GM12891 (cell line): ENCODE measurements around the gene REC8.

Source experiments
- DNase-seq: peaks from one replicate; pipeline ENCODE4 v3.0.0; 2011; ENCODE audit warnings: low spot score; ENCODE audit not compliant: insufficient read length
- FAIRE-seq: peaks from 2 replicates; lab custom pipeline; 2011; peaks lifted over from hg19 to GRCh38; lab: Jason Lieb, UNC
- PAX5 ChIP-seq: IDR thresholded peaks from 2 replicates; pipeline ENCODE4 v1.6.1; 2011; ENCODE audit warnings: low read length, moderate library complexity, mild to moderate bottlenecking; ENCODE audit not compliant: insufficient read depth, severe bottlenecking
- POLR2A ChIP-seq: IDR thresholded peaks from 2 replicates; pipeline ENCODE4 v1.6.1; 2011; ENCODE audit warnings: low read depth, low read length, control low read depth
- POLR2AphosphoS5 ChIP-seq: IDR thresholded peaks from 2 replicates; pipeline ENCODE4 v1.6.1; 2011; ENCODE audit warnings: low read depth, low read length, control low read depth
- POU2F2 ChIP-seq: IDR thresholded peaks from 2 replicates; pipeline ENCODE4 v1.6.1; 2011; ENCODE audit warnings: low read depth, mild to moderate bottlenecking, control low read depth, low read length, moderate library complexity
- SPI1 ChIP-seq: IDR thresholded peaks from 2 replicates; pipeline ENCODE4 v1.6.1; 2011; ENCODE audit warnings: low read depth, low read length, control low read depth
- TAF1 ChIP-seq: IDR thresholded peaks from 2 replicates; pipeline ENCODE4 v1.6.1; 2011; ENCODE audit warnings: low read depth, low read length, control low read depth

The REC8 gene

GRCh38 chr14:24130717-24131548 is 40.9 kb upstream of the REC8 start:
- TF ChIP-seq POLR2A (no peak), SPI1 (no peak), PAX5 (no peak), POU2F2 (no peak), POLR2AphosphoS5 (no peak), TAF1 (no peak)
- DNase-seq, result no peak
- no peak for FAIRE-seq

GRCh38 chr14:24131549-24131966 is 40.3 kb upstream of the REC8 start:
- TF ChIP-seq POLR2AphosphoS5 (no peak), POU2F2 (no peak), TAF1 (no peak), PAX5 (no peak), POLR2A (no peak), SPI1 (no peak)
- DNase-seq, result no peak
- no peak for FAIRE-seq

- DNase-seq (no peak), FAIRE-seq (peak; percentile 76)
- no peak for TF ChIP-seq SPI1
- no peak for TF ChIP-seq POU2F2
- no peak for TF ChIP-seq POLR2AphosphoS5
- no peak for TF ChIP-seq POLR2A
- no peak for TF ChIP-seq TAF1
- no peak for TF ChIP-seq PAX5
Observed at GRCh38 chr14:24132061-24132685, 39.7 kb upstream of the REC8 start.

GRCh38 chr14:24132976-24133375 is 38.9 kb upstream of the REC8 start:
- DNase-seq, result no peak
- TF ChIP-seq PAX5 (no peak), POLR2A (no peak), POLR2AphosphoS5 (no peak), TAF1 (no peak), POU2F2 (no peak), SPI1 (no peak)
- no peak for FAIRE-seq

- DNase-seq, result no peak
- no peak for TF ChIP-seq PAX5
- no peak for TF ChIP-seq SPI1
- no peak for TF ChIP-seq POLR2A
- TF ChIP-seq TAF1, result no peak
- no peak for TF ChIP-seq POLR2AphosphoS5
- TF ChIP-seq POU2F2, result no peak
- FAIRE-seq, result no peak
Observed at GRCh38 chr14:24133735-24134134, 38.1 kb upstream of the REC8 start.

- TF ChIP-seq POU2F2 (no peak), SPI1 (no peak), PAX5 (no peak), POLR2AphosphoS5 (no peak), TAF1 (no peak), POLR2A (no peak)
- FAIRE-seq (peak; percentile 31), DNase-seq (no peak)
Observed at GRCh38 chr14:24135584-24135833, 36.4 kb upstream of the REC8 start.

GRCh38 chr14:24135834-24136683 is 35.8 kb upstream of the REC8 start, which contains the start of gene PSME1:
TSS of gene PSME1 (plus strand) at chr14:24136194. CDS start at chr14:24136263, 69 bp downstream.
- FAIRE-seq (peak; percentile 99), DNase-seq (peak; percentile 94)
- TF ChIP-seq POLR2A (peak; percentile 47; the same call in 1 of the 2 replicates), PAX5 (no peak), POU2F2 (no peak), POLR2AphosphoS5 (peak; percentile 36; the same call in 1 of the 2 replicates), TAF1 (no peak), SPI1 (no peak)

GRCh38 chr14:24136684-24137528 is 35.0 kb upstream of the REC8 start:
- DNase-seq (no peak), FAIRE-seq (no peak)
- TF ChIP-seq POLR2A (no peak), SPI1 (no peak), POLR2AphosphoS5 (no peak), PAX5 (no peak), TAF1 (no peak), POU2F2 (no peak)
